Right renal pelvis (tissue), 4 donors: Measurements from ENCODE around the gene UNC13A. TPM values are rescaled to one million over a fixed set of nuclear protein-coding genes. Genes with fewer than 3 reads are reported as not detected.

Experiments used
- DNase-seq, 4 donors: peaks; one replicate each; pipeline ENCODE4 v3.0.0-alpha.2; 2013; ENCODE audit warnings: low read depth in 4 of 4, low spot score in 3 of 4, missing footprints in 1 of 4
- polyA plus RNA-seq, 4 donors: library from polyadenylated mRNA; unstranded; fragments of 120-200 nt; gene quantifications; one replicate each; pipeline ENCODE4 v1.2.1, GENCODE V29; 2013; ENCODE audit not compliant: insufficient read length in 4 of 4

Gene UNC13A
- polyA plus RNA-seq, 4 donors = 0.12 to 0.42 (median 0.24) TPM

DNA sequence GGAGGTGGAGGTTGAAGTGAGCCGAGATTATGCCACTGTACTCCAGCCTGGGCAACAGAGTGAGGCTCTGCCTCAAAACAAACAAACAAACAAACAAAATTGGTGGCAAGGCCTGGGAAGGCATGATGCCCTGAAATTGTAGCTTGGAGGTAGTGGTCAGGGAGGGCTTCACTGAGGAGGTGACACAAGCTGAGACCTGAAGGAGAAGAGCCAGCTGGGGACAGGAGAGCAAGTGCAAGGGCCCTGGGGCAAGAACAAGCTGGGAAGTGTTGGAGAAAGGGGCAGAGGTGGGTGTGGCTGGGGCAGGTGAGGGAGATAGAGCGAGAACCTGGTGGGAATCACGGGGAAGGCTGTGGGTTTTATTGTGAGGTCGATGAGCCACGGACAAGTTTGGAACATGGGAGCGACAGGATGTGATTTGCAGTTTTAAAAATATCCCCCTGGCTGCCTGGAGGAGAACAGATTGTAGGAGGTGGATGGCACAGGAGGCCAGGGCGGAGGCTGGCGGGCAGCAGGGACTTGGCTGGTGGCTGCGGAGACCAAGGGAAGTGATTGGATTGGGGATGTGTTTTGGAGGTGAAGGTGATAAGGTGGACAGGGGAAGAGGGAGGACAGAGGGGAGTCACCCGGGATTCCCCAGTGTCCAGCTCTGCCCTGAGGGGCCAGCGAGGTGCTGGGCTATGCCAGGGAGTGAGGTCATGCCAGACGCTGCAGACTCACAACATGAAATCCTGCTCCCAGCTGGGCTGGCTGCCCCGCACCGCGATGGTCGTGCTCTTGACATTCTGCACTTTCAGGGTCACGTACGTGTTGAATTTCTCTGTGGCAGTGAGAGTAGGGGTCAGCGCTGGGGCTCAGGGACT lies 14.0 kb downstream of the UNC13A start:
- no peak for DNase-seq

DNA sequence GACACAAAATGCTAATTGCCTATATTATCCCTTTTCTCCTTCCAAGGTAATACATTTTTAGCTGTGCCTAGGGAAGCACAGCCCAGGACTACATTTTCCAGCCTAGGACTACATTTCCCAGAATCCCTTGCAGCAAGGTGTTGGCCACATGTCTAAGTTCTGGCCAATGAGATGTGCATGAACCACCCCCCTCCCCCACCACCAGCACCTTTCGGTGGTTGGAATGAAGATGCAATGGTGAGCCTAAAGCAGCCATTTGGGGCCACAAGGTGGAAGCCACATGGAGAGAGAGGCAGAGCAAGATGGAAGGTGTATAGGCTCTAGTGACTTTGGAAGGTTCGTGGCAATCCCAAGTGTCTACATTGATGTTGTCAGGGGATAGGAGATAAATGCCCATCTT lies 16.2 kb downstream of the UNC13A start:
- DNase-seq = no peak

DNA sequence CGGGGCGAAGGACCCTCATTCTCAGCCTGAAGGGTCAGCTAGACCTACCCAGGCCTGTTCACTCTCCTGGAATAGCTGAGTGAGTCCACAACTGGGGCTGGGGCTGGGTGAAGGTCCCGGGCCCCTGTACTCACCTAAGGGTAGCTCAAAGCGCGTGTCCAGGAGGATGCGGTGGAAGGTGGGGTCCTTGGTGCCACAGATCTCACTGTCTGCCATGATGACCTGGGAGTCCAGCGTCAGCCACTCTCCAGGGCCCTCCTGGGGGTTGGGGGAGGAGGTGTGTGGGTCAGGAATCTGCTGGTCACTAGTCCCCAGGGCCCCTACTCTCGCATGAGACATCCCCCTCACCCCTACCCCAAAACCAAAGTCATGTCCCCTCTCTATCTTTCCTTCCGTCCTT lies 18.7 kb downstream of the UNC13A start:
- no peak for DNase-seq

DNA sequence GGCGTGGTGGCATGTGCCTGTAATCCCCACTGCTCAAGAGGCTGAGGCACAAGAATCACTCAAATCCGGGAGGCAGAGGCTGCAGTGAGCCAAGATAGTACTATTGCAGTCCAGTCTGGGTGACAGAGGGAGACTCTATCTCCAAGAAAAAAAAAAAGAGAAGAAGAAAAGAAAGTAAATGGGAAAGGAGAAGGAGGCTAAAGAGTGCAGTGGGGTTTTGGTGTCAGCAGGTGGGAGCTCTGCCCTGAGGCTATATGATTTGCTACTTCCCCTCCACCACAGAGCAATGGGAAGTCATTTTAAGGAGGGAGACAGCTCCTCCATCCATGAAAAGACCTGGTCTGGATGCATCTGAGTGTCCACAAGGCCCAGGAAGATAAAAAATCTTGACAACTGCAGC lies 23.1 kb downstream of the UNC13A start:
- no peak for DNase-seq

DNA sequence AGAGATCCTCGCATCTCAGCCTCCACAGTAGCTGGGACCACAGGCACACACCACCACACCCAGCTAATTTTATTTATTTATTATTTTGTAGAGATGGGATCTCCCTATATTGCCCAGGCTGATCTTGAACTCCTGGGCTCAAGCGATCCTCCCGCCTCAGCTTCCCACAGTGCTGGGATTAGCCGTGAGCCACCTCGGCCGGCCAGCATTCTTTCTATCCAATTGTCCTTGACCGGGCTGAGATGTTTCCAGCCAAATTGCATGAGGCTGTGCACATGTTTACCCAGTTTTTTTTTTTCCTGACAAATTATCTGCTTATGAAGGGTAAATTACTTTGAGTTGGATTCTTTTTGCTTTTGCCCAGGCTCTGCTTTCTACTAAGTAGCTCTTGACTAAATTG lies 28.2 kb downstream of the UNC13A start:
- no peak for DNase-seq

DNA sequence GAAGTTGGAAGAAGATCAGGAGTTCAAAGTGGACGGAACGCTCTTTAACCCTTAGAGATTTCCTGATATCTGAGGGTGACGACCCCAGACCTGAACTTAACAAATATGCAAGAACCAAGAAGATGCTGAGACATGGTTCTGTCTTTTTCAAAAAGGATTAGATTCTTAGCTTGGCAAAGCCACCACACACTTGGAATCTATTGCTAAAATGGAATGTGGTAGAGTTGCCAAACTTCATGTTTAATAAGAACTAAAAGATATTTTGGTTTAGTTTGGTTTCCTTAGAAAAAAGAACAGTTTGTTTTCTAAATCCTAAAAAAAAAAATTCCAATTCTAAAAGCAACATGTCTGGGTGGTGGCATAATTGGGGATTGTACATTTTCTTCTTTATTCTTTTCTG lies 29.5 kb downstream of the UNC13A start:
- DNase-seq = no peak

DNA sequence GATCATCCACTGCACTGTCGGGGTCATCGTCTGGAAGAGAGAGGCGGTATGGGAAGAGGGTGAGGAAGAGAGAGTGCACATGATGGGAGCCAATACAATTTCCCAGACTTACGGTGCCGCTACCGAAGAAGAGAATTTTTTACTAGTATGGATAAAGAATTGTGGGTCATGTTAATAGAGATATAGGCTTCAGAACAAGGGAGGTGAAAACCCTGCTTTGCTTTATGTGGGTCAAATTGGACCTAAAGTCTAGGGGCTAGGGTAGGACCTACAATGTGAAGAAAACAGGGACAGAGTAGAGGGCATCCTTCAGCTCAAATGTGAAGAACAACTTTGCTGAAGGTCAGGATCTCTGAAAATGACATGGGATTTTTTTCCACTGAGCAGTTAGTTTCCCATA lies 29.9 kb downstream of the UNC13A start:
- DNase-seq = no peak

DNA sequence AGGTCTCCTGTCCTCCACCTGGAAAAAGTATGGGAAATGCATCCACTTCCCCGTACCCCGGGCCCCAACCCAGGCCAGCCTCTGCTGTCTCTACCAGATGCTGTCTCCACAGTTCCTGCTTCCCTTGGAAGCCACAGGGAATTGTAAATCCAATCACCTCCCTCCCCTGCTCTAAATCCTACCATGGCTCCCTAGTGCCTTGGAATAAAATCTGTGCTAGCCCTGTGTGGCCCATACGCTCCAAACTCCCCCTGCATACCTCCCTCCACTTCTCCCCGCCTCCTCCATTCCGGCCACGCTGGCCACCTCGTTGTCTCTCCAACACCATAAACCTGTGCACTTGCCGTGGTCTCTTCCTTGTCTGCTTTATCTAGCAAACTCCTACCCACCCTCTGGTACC lies 31.2 kb downstream of the UNC13A start:
- no peak for DNase-seq

DNA sequence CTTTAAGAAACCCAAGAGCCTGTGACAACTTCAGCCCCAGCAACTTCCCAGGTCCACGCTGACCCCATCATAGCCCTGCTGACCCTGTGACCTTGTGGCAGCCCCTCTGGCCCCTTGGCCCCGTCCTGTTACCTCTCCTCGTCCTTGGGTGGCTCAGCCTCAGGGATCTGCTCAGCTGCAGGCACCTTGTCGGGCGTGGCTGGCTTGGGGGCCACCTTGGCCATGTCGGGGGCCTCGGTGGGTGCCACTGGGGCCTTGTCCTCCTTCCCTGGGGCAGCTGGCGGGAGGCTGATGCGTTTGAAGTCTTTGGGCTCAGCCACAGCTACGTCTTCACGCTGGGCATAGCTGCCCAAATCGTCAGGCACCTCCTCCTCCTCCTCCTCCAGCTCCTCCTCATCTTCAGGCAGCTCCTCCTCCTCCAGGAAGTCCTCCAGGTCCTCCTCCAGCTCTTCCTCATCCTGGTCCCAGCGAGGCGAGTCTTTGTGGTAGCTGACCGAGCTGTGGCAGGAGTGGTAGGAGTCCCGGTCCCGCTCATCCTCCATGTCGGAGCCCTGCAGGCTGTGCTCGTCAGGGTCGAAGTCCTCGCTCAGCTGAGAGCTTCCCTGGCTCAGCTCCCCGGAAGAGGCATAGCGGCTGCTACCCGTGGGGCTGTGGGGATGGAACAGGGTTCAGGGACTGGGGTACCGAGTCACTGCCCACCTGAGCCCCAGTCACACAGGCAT lies 32.2 kb downstream of the UNC13A start:
- no peak for DNase-seq

DNA sequence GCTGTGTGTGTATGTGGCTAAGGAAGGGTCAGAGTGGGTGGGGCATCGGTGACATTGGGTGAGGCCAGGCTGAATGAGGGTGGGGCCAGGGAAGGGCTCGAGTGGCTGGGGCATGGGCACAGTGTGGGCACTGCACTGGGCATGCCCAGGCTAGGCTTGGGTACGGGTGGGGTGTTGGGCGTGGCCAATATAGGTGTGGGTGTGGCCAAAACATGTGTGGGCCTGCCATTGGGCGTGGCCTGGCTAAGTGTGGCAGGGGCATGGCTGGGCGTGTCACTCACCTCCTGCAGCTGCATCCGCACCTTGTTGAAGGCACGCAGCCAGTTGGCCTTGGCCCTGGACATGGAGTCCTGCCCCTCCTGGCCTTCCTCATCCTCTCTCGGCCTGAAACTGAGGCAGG lies 33.2 kb downstream of the UNC13A start:
- no peak for DNase-seq

DNA sequence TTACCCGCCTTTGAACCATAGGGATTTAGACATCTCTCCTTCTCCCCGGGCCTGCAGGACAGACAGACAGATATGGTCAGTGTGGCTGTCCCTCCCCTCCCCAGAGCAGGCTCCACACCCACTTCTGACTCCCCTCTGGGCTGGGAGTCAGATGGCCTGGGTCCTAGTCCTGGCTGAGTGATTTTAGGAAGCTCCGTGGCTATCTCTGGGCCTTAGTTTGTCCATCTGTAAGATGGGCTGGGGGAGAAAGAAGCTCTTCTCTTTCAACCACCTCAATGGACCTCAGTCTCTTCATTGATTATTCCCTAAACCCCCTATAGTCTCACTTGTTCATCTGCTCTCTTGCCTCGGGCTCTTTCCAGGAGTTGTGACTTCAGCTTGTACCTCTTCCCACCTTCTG lies 35.5 kb downstream of the UNC13A start:
- no peak for DNase-seq

DNA sequence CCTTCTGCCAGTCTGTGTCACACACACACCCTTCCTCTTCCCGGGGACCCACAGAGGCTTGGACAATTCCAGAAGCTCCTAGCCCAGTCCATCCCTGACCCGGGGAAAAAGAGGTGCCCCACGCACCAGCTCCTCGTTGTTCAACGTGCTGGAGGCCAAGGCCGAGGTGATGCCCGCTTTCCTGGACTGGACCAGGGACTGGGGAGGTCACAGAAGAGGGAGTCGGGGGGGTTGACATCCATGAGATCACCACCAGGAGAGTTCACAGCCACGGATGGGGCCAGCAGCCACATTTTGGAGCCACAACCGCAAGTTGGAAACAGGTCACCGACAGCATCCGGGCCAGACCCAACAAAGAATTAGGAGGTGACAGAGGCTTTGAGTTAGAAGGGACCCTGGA lies 39.4 kb downstream of the UNC13A start:
- DNase-seq = no peak

DNA sequence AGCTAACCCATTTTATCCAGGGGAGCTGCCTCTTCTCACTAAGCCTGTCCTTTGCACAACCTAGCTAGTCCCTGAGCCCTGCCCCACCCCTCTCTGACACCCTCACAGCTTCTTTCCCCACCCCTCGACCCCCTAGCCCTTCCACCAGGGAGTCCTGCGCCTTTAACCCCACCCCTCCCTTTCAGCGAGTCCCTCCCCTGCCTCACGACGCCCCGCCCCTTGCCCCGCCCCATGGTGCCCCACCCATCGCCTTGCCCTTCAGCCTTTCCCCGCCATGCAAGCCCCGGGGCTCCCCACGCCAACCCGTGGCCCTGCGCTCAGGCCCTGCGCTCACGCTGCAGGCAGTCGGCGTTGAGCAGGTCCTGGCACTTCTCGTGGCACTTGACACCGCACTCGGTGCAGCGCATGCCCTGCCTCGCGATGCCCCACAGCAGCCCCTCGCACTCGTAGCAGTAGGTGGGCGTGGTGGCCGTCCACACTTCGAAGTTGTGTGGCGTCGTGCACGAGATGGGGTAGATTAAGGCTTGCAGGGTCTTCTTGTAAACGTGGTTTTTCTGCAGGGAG lies 40.0 kb downstream of the UNC13A start:
- no peak for DNase-seq

DNA sequence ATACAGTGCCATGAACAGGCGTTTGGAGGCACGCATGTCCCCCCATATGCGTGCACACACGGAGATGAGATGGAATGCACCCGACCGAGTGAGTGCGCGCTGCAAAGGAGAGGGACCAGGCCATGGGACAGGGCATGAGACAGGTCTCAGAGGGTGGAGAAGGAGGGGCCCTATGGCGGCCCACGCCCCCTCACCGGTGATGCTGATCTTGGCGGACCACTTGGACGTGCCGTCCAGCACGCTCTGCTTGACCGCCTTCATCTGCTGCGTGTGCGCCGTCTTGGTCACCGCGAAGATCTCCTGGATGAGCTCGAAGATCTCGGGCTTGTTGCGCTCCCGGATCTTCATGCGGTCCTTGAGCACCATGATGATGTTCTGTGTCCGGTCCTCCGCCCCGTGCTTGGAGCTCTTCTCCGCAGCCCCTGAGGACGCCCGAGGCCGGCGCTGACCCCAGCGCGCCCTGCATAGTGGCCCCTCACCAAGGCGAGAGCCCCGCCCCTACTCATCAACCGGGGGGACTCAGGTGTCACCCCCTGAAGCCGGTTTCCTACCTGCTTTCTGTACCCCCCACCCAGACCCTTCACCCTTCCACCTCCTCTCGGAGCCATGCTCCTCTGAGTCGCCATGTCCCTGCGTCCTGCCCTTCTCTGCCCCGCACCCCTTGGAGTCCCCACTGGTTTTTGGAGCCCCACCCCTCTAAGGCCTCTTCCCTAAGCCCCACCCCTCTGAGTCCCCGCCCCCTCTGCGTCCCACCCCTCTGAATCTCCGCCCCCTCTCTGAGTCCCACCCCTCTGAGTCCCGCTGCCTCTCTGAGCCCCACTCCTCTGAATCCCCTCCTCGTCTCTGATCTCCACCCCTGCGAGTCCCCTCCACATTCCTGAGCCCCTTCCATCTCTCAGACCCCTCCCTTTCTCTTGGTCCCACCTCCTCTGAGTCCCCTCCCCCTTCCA lies 40.8 kb downstream of the UNC13A start:
- DNase-seq = no peak

DNA sequence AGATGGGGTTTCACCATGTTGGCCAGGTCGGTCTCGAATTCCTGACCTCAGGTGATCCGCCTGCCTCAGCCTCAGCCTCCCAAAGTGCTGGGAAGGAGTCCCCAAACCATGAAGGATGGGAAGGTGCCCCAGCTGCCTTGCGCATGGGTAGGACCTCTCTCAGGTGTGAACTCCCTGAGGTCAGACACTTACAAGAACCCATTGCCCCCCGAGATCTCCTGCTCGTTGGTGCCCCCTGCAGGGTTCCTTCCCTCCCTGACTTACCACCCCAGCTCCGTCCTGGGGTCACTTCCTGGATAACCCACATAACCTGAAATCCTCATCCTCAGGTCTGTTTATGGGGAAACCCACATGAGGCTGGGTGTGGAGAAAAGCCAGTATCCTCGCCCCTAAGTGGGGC lies 41.7 kb downstream of the UNC13A start:
- no peak for DNase-seq

DNA sequence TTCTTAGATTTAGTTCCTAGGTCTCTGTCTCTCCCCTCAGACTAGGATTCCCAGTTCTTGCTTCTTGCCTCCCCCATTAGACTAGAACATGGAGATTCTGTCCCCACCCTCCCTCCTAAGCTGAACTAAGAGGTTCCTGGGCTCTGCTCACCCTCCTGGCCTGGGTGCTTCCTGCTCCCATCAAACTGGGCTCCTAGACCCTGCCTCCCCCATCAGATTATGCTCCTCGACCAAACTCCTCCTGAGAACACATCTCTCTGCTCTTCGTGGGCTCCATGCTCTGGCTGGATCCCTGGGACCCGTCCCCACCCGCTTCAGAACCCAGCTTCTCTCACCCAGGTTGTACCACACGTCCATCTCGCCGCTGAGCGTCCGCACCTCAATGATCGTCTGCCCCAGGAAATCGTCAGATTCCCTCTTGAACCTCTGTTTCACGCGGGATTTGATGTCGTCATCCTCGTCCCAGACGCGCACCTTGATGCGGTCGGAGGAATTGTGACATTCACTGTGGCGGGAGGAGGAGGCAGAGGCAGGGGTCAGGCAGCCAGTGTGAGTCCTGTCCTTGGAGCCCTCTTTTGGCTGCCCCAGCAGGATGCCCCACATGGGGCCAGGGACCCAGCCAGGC lies 42.7 kb downstream of the UNC13A start:
- DNase-seq = no peak

DNA sequence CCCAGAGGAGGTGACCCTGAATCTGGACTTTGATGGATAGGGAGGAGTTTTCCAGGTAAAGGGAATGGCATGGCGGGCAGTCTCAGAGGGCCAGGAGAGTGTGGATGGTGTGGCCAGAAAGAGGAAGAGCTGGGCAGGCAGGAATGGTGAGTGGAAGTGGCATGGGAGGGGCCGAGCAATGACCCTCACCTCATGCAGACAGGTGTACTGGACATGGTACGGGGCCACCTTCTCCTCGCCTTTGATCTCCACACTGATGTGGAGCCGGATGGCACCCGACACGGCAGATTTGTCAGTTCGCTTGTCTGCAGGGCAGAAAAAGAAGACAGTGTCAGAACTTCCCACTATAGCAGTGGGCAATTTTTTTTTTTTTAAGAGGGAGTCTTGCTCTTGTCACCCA lies 45.5 kb downstream of the UNC13A start:
- DNase-seq = no peak

DNA sequence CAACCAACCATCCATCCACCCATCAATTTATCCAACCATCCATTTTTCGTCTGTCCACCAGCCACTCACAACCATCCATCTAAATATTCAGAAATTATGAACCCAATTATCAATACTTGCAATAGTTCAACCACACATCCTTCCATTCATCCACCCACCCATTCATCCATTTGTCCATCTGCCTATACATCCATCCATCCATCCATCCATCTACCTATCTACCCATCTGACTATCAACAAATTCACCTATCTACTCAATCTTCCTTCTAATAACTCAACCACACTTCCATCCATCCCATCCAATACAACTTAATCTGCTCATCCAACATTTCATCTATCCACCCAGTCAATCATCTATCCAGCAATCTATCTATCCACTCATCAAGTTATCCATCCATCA lies 46.3 kb downstream of the UNC13A start:
- DNase-seq = no peak

DNA sequence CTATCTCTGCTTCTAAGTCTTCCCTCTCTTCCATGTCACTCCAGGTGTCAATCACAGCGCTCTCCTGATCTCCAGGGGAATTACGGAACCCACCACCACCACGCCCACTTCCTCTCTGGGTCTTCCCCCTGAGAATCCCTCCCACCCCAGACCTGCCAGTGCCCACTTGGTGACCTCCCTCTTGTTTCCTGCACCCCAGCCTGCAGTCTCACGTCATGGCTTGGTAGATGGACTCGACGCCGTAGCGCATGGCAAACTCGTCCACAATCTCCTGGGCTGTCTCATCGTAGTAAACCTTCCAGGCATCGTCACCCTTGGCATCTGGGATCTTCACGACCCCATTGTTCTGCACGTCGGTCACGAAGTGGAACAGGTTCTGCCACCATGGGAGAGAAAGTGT lies 47.0 kb downstream of the UNC13A start:
- no peak for DNase-seq

DNA sequence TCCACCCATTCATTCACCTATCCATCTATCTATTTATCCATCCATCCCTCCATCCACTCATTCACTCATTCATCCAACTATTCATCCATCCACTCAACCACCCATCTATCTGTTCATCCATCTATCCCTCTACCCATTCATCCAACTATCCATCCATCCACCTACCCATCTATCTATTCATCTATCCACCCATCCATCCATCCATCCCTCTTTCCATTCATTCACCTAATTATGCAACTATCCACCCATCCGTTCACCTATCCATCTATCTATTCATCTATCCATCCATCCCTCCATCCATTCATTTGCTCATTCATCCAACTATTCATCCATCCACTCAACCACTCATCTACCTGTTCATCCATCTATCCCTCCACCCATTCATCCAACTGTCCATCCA lies 54.5 kb downstream of the UNC13A start:
- no peak for DNase-seq
